NCI-H748 (cell line): ENCODE data around the gene ADARB2.

Experiments
- DNase-seq: peaks from one replicate; lab custom pipeline; 2025; ENCODE audit not compliant: unreplicated experiment; lab: John Stamatoyannopoulos, UW

ADARB2 gene

DNA sequence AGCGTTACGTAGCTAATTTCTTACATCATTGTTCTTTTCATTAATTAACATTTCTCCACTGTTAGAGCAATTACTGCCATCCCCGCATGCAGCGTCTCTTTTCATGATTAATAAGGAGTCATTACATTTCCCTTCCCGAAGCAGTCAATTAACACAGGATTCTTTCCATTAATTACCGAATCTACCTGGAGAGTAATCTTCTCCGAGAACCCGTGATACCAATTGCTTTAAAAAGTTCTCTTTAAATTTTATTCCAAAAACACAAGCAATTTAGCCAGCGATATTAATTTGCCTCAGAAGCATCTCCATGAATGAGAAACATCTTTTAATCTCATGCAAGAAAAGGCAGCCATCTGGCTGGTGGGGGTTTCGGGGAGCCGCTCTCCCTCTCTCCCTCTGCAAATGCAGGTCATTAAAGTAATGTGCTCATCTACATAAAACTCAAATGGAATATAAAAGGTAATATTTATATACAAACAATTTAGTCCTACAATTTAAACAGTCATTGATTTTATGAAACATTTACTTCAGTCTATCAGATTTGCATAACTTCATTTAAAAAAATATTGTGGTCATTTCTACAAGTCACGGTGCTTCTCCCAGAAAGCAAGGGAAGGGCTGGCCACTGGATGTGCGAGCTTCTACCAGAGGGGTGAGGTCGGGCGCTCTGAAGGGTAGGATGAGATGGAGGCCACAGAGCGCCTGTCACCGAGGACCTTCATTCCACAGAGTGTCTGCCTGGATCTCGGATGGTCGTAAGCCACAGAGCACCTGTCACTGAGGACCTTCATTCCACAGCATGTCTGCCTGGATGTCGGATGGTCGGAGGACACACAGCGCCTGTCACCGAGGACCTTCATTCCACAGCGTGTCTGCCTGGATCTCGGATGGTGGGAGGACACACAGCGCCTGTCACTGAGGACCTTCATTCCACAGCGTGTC is 536.2 kb downstream of the ADARB2 start:
- DNase-seq: no peak

- no peak for DNase-seq
Measured at GRCh38 chr10:1199897-1200721, 537.2 kb downstream of the ADARB2 start.

GRCh38 chr10:1199345-1199673 is 538.0 kb downstream of the ADARB2 start:
- no peak for DNase-seq

DNA sequence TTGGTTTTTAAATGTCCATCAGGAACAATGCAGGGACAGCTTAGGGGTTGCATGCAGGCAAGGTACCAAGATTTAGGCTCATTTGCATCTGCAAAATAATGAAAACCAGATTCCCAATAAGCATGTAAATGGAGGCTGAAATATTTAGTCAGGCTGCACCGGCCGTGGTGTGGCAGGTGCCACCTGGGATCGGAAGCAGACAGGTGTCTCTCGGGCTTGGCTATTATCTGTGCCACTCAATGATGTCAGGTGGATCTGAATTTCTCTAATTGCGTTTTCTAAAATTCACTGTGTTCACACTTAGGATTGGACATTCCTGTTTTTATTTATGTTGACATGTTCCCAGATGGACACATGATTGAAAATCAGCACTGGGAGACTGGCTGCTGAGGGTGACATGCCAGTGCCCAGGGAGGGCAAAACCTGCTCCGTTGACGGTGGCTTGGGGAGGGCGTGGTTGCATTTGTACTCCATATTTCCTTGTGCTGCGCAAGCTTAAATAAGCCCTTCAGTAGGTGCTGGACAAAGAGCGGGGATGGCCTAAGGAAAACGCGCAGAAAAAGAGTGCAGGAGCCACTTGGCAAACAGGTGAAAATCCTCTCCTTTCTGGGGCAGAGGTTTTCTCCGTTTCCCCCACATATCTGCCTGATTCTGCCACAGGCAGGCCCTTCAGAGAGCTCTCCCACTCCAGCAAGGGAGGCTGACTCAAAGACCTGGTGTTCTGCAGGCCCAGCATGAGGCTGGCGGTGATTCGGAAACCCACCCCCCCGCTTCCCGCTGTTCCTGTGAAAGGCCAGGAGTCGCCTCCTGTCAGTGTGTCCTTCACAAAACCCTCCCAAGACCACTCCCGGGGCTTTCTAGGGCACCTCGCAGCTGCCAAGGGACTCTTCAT is 538.6 kb downstream of the ADARB2 start:
- peak; percentile 75 for DNase-seq

DNA sequence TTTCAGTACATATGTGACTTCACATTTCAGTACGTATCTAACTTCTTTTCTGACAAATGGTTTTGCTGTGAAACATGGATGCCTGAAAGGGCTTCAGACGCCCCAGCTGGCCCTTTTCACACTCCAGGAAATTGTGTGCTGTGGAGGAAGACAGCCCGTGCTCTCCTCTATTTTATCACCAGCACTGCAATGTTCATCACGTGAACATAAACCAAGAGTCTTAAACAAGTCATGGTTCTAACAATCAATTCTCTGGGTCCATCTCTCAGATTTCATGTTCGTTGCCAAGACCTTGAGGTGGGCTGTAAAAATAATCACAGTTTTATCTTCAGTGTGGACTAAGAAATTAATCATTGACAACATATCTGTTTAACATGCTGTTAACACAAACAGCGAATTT is 539.9 kb downstream of the ADARB2 start:
- no peak for DNase-seq

DNA sequence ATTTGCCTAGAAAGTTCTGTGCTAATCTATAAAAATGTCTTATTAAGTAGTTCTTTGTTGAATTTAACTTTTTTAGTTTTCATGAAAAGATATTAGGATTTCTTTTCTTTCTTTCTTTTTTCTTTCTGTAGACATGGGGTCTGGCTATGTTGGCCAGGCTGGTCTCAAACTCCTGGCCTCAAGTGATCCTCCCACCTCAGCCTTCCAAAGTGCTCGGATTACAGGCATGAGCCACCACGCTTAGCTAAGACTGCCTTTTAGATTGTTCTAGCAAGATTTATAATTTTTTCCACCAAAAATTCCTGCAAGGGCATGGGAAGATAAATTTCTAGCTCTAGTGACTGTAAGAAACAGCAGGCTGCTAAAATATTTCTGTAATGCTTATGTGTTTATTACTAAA is 540.7 kb downstream of the ADARB2 start:
- DNase-seq: no peak

GRCh38 chr10:1195828-1196227 is 541.5 kb downstream of the ADARB2 start:
- no peak for DNase-seq

DNA sequence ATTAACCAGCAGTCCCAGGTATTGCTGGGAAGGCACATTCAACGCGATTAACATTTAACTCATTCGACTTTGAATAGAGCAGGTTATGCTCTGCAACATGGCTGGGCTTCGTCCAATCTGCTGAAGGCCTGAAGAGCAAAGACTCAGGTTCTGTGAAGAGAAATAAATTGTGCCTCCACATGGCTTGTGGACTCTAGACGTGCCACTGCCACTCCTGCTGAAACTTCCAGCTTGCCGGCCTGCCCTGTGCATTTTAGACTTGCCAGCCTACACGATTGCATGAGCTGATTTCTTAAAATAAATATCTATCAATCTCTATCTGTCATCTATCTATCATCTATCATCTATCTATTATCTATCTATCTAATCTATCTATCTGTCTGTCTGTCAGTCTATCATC is 543.2 kb downstream of the ADARB2 start:
- no peak for DNase-seq

DNA sequence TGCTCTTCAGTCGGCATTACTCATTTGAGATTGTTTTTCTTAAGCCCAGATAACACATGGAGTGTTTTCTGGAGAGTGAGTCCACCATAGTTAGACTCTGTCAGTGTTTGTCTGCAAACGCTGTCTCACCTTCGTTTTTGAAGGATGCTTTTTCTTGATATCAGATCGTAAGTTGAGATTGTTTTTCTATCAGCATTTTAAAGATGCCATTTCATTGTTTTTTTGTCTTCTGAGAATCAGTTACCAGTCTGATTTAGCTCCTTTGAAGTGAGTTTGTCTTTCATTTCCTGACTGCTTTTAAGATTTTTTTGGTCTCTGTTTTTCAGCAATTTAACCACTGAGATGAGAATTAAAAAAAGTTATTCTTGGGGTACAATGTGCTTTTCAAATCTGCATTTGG is 543.8 kb downstream of the ADARB2 start:
- DNase-seq: no peak

- no peak for DNase-seq
Measured at GRCh38 chr10:1191752-1192151, 545.6 kb downstream of the ADARB2 start.

DNA sequence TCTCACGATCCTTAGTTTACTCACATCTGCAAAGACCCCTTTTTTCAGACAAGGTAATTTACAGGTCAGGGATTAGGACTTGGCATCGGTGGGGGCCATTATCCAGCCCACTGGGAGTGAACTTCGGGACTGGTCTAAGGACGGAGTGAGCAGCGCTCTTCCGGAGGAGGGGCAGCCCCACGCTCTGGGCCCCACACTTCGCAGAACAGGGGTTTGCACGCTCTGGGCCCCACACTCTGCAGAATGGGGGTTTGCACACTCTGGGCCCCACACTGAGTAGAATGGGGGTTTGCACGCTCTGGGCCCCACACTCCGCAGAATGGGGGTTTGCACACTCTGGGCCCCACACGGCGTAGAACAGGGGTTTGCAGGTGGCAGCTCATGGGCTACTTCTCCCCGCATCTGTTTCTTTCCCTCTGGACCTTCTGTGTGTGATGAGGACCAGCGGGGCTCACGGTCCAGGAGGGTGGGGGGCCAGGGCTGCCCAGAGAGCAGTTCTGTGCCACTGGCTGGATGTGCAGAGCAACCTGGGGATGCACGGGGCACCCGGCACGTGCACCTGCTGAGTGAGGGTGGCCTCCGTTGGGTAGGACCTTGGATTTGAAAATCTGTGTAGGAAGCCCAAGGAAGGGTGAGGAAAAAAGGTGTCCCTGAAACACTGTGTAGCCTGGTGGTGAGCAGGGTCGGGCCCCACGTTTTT is 546.4 kb downstream of the ADARB2 start:
- no peak for DNase-seq

- no peak for DNase-seq
Measured at GRCh38 chr10:1190052-1190395, 547.3 kb downstream of the ADARB2 start.

GRCh38 chr10:1189166-1190051 is 547.9 kb downstream of the ADARB2 start:
- DNase-seq: no peak

DNA sequence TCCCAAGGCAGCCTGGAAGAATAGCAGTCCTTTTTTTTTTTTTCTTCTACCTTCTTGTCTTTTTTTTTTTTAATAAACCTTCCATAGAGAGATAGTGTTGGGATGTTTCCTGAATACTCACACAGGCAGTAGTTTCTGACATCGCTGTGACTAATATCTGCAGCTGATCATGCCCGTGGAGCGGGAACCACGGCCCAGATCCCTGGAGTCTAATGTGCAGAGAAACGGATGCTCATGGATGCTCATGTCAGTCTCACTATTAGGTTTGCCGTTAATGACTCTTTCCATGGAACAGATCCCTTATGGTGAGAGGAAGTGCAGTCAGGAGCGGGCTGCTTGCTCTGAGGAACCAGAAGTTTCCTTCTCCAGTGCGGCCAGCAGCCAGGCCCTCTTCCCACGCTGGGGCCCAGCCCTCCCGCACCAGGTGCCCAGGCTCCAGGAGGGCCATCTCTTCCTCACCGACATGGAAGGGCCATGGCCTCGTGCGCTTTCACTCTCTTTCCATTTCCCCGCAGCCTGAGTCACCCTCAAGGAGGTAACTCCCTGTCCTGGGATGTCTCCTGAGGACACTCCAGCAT is 548.7 kb downstream of the ADARB2 start:
- no peak for DNase-seq

GRCh38 chr10:1187855-1188557 is 549.3 kb downstream of the ADARB2 start:
- no peak for DNase-seq

- DNase-seq: no peak
Measured at GRCh38 chr10:1187151-1187854, 550.0 kb downstream of the ADARB2 start.

DNA sequence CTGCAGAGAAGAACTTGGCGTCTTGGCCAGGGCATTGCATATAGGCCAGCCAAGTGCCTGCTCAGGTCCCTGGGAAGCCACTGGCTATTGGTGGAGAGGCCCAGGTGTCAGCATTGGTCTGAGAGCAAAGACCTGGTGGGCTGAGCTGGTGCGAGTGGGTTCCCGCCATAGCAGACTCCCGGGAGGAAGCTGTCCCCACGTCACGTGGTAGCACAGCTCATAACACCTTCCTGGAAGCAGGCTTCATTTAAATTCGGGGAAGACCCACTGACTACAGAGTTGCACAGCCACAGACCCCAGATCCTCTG is 550.7 kb downstream of the ADARB2 start:
- no peak for DNase-seq

- DNase-seq: no peak
Measured at GRCh38 chr10:1185911-1186682, 551.2 kb downstream of the ADARB2 start.
